GM18508 (cell line): ENCODE results near the gene OR7A10.

Source experiments
- ATAC-seq: cut with Tn5 transposase; IDR thresholded peaks from one replicate; pipeline ENCODE4 v1.9.1; 2021; ENCODE audit warnings: moderate number of reproducible peaks; ENCODE audit not compliant: insufficient read depth, unreplicated experiment

The OR7A10 gene

DNA sequence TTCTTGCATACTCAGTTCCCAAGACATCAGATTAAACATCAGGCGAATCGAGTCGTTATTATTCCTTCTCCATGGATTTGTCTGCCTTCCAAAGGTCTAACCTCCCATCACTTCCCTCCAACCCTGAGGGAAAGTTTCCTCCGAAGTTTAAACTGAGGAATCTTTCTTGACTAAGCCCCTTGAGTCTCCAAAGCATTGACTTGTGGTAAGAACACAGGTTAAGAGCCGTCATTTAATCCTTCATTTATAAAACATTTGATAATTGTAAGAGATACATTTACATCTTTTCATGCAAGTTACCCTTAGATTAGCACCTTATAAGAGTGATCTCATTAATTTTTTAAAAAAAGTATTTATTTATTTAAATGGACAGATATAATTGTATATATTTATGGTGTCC, at the start of gene OR7A10:
Gene OR7A10 (minus strand): TSS at position 101 of the 400 bp plus-strand sequence. CDS start 7,045 bp downstream, outside the sequence.
- ATAC-seq = no peak

DNA sequence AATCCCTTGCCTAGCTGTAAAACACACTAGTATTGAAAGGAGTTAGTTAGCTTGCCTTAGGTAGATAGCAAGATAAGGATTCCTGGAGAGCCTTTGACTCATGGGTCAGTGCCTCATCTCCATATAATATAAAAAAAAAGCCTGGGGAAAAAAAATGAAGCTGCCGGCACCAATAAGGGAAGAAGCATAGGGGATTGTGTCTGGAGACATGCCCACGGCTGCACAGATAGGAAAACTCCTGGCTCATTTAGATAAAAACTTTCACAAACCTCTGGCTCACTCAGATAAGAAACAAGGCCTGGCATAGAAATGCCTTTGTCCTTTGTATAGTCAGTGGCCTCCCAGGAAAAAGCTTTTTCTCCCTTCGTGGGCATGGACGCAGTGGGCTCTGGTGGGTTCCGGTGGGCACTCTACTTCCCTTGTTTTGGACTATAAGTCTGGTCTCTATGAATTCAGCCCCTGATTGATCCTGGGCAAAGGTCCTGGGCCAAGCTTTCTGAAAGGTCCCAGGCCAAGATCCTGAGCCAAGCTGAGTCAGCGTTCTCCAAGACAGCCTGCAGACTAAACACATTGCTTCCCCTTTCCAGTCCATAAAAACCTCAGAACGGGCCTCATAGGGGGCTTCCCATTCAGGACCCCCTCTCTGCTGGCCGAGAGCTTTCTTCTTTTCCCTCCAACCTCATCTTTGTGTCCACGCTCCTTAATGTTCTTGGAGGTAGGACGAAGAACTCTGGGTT, 42.1 kb upstream of the OR7A10 start:
- ATAC-seq = no peak

DNA sequence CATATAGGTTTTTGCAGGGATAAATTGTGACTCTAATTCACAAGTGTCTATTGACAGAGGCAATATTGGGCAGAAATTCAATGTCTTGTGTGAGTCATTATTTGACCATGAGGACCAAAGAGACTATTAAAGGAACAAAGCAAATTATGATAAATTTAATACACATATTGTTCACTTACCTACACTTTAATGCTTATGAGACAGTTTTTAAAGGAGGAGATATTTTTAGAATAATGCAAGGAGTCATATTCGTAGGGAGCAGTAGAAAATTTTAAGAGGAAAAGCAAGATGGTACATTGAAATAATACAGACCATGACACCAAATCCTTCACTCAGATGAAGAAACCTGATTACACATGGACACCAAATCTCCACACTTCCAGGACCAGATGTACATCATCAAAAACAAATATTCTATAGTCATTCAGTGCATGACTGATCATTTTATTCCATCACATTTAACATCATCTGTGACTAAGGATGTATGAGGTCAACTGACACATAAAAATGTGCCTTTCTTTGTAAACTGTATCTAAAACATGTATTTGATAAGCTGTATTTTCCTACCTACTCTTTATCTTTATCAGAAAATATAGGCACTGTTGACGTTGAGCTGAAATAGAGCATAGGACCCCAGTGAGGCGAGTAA, 41.4 kb upstream of the OR7A10 start:
- no peak for ATAC-seq

DNA sequence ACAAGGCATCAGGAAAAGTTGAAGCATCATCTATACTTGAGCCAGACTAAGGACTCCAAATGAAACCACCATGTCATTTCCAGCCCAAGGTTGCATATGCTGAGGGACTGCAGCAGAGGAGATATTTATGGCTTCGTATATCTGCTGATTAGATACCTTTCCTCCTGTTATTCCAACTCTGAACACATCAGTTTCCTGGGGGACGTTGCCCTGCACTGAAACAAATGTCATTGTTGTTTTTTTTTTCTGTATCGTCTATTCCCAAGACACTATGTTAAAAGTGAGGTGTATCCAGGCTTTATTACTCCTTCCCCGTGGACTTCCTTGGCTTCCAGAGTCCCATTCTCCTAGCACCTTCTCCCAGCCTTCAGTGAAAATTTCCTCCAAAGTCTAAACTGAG, 37.3 kb upstream of the OR7A10 start, which contains the start of gene OR7A17:
Gene OR7A17 (minus strand): TSS at position 101 of the 400 bp plus-strand sequence. CDS start 4,777 bp downstream, outside the sequence.
- ATAC-seq = no peak

DNA sequence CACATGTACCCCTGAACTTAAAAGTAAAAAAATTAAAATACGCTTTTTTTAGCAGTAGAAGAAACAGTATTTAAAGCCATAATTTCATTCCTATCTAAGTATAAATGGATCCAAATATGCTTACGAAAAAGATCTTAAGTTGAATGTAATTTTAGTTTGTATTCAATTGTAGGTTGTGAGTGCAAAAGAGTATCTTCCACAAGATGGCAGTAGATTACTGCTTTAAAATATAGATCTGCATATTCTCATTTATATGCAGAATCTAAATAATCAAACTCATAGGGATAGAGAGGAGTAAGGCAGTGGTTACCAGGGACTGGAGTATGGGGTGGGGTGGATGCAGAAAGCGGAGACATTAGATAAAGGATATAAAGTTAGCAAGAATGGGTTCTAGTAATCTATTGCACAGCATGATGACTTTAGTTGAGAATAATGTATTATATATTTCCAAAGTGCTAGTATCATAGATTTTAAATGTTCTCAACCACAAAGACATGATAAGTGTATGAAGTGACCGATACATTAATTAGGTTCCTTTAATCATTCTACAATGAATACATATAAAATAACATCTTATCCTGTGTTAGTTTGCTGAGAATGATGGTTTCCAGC, 23.0 kb upstream of the OR7A10 start:
- ATAC-seq = no peak

DNA sequence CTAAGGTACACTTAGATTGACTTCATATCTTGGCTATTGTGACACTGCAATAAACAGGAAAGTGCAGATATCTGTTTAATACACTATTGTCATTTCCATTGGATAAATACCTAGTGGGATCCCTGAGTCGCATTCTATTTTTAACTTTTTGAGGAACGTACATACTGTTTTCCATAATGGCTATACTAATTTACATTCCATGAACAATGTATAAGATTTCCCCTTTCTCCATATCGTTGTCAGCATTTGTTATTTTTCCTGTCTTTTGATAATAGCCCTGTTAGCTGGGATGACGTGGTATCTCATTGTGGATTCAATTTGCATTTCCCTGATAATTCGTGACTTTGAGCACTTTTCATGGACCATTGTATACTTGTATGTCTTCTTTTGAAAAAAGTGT, 19.8 kb upstream of the OR7A10 start:
- no peak for ATAC-seq

DNA sequence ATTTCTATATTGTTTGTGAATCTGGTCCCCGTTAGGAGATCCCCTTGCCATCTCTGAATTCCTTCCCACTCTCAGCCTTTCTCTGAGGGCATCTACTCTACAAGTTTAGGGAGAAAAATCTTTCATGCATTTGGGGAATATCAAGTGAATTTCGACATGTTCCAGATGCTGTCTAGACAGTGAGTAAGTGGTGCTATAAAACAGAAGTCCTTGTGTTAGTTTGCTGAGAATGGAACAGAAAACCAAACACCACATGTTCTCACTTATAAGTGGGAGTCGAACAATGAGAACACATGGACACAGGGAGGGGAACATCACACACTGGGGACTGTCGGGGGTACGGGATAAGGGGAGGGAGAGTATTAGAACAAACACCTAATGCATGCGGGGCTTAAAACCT, 5.1 kb downstream of the OR7A10 start:
- no peak for ATAC-seq

DNA sequence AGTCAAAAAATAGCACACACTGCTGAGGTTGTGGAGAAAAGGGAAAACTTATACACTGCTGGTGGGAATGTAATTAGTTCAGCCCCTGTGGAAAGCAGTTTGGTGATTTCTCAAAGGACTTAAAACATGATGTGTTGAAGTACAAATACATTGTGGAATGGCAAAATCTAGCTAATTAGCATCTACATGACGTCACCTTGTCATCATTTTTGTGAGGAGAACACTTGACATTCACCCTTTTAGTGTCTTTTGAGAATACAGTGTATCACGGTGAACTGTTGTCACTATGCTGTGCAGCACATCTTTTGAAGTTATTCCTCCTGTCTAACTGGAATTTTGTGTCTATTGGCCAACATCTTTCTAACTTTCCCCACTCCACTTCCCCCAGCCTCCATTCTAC, 5.6 kb downstream of the OR7A10 start:
- ATAC-seq = no peak

DNA sequence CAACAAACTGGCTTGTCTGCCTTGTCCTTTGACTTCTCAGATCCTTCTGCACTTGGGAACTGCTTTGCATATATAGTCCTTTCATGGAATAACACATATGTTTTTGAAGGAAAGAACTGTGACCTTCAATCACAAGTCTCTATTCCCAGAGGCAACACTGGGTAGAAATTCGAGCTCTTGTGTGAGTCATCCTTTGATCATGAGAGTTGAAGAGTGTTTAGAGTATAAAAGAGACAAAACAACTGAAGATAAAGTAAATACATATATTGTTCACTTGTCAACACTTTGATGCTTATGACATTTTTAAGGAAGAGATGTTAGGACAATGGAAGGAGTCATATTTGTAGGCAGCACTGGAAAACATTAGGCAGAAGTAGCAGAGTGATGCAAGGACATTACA, 8.5 kb downstream of the OR7A10 start:
- ATAC-seq = no peak

DNA sequence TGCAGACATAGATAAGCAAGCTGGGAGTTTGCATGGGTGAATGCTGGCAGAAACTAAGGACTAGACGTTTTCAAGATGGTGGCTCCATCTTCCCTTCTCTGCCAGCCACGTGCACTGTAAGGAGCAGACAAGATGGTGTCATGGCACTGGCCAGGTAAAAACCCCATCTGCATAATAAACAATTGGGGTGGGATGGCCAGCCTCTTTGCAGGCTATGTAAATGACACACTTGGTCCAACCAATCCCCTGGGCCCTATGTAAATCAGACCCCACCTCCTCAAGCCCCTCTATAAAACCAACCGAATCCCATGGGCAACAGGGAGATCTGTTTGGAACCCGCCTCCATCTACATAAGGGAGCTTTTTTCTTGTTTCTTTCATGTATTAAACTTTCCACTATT, 11.3 kb downstream of the OR7A10 start:
- ATAC-seq = no peak

DNA sequence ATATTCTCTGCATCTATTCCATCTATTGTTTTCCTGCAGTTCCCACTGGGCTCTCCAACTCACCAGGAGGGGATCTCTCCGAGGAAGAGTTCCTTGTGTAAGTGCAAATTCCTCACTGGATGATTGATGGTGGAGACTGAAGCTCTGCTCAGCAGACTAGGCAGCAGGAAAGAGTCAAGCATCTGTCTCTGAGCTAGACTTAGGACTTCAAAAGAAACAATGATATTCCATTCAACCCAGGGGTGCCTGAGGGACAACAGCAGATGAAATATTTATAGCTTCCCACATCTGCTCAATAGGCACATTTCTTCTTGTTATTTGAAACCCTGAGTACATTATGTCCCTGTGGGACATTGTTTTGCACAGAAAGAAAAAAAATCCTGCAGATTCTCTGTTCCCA, 13.7 kb downstream of the OR7A10 start, which contains the start of the genes OR7A5 and OR7C1:
Gene OR7A5 (minus strand): TSS at position 175 of the 400 bp plus-strand sequence. CDS start 6,944 bp downstream, outside the sequence.
Gene OR7C1 (minus strand): TSS at position 175 of the 400 bp plus-strand sequence. CDS start 35,049 bp downstream, outside the sequence.
- ATAC-seq = no peak

DNA sequence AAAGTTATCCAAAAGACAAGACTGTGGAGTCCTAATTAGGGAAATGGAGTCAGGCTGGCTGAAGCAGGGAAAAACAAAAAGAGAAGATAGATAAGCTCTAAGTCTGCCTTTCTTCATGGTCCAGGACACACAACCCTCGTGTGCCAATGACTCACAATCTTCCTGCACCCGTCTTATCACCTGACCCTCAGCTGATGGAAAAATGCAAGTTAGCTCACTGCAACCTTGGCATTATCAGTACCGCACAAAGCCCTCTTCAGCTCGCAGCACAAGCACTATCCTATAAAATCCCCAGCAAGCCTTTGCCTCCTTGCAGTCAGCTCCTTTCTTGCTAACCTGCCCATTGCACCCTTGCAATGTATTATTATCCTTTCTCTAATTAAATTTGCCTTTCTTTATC, 18.0 kb downstream of the OR7A10 start:
- no peak for ATAC-seq

DNA sequence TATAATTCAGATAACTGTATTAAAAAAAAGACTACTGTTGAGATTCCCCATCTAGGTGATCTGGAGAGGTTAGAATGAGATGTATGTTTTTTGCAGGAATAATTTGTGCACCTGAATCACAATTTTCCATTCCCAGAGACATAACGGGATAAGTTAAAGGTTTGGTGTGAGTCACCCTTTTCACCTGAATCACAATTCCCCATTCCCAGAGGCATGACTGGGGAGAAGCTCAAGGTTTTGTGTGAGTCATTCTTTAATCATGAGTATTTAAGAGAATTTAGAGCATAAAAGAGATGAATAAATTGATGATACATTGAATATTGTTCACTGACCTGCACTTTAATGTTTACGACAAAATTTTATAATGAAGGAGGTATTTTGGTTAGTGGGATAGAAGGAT, 22.7 kb downstream of the OR7A10 start:
- no peak for ATAC-seq

DNA sequence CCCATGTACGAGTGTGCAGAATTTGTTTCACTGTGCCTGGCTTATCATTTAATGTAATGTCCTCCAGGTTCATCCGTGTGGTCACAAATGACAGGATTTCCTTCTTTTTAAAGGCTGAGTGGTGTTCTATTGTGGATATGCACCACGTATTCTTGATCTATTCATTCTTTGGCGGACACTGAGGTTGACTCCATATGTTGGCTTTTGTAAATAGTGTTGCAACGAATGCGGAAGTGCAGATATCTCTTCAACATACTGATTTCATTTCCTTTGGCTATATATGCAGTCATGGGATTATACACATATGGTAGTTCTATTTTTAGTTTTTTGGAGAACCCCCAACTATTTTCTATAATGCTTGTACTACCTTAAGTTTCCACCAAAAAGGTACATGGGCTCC, 26.8 kb downstream of the OR7A10 start:
- no peak for ATAC-seq

DNA sequence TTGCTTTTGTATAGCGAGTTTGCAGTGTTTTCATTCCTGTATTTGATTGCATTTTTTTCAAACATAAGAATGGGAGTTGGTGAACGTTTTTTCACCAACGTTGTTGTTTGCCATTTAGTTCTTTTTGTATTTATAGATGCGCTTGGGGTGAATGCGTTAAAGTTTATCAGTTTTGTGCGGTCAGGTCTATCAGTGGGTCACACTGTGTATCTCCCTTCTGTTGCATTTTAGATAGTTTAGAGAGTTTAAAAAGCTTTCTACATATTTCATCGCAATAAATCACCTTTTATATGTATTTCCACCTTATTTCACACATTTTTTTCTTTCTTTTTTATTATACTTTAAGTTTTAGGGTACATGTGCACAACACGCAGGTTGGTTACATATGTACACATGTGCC, 30.1 kb downstream of the OR7A10 start:
- no peak for ATAC-seq

DNA sequence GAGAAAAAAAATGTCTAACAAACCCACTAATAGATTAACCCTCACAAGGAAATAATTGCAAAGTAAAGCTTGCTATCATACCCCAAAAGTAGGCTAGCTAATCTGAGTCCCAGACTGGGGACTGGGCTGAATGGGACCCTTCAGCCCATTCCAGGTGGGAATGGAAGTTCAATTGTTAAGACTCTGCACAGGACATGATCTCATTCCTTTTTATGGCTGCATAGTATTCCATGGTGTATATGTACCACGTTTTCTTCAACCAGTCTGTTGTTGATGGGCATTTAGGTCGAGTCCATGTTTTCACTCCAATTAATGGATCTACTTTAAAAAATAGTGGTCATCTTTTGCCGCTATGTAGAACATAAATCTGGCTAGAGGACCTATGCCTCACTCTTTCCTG, 31.7 kb downstream of the OR7A10 start:
- no peak for ATAC-seq

DNA sequence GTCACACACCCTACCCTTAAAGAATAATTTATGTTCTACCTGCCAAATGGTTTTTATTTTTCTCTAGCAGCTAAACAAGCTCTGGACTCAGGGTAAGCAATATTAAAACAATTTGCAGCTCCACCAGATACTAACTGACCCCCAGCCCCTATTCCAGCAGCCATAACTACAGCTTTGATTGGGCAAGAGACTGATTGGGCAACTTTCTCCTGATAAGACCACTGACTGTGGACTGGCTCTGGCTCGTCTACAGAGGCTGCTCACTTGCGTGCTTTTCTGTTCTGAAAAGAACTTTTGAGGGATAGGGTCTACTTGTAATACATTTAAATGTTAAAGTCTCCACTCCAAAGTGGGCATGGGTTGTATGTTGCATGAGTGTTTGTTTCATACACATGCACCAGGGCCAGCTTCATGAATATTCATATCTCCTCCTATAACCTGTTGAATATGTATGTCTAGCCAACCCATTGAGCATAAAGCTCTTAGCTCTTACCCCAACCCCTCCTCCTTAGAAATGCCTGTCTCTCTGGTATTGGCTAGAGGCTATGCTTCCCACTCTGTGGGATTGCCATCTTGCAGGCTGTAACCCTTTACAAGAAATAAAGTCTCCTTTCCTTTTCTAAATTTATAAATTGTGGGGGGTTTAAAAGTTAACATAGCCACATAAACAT, 33.6 kb downstream of the OR7A10 start:
- ATAC-seq = no peak

DNA sequence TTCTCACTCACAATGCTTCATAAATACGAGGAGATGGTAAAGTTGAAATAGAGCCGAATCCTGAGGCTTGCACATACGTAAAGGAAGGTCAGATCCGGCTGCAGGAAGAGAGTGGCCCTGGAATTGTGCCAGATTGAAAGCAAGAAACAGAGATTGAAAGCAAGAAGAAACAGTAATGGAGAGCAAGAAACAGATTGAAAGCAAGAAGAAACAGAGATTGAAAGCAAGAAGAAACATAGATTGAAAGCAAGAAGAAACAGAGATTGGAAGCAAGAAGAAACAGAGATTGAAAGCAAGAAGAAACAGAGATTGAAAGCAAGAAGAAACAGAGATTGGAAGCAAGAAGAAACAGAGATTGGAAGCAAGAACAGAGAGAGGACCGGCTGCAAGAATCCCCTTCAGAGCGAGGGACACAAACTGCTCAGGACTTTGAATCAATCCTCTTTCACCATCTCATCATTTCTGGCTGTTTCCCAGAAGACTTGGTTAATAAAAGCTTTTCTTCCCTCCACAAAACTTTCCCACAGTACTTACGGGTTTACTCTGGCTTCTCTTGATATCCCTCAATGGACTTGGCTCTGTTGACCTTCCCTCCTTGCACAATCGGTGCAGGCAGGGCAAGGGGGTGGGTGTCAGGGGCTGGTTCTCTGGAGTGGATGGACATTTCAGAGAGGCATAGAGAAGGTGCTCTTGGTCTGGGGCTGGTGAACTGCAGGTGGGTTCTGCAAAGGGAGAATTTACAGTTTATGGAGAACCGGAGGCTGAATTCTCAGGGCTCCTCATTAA, 39.3 kb downstream of the OR7A10 start:
- ATAC-seq = no peak

DNA sequence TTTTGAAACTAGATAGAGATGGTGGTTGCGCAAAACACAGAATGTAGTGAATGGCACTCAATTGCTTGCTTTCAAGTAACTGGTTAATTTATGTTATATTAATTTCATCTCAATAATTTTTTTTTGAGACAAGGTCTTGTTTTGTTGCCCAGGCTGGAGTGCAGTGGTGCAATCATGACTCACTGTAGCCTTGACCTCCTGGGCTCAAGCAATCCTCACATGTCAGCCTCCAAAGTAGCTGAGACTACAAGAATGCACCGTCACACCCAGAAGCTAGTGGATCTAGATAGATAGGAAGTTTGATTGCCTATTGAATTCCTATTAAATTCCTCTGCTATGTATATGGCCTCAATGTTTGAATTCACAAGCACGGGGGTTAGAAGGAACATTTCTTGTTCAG, 44.0 kb downstream of the OR7A10 start:
- ATAC-seq = no peak

DNA sequence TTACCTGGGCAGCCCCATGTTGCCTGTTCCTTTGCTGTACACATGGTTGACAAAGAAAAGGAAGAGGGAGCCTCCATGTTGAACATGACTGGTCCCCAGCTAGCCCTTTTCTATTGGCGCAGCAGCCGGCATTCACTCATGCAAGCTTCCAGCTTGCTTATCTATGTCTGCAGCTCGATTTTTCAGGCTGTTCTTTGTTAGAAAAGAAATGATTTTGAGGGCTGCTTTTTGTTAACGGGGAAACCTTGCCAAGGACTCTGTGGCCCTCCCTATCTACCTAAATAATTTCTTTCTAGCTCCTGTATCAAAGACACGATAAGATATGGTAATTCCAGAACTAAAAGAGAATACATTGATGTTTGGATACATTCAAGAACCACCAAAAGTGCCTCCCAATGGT, 50.0 kb downstream of the OR7A10 start:
- no peak for ATAC-seq
